DND-41 (cell line): Measurements from ENCODE around the gene PCED1A.

Experiments
- EZH2 ChIP-seq: IDR thresholded peaks from 3 replicates; pipeline ENCODE4 v1.6.1; 2012; ENCODE audit warnings: borderline replicate concordance, low read depth, mild to moderate bottlenecking, moderate library complexity, low read length, inconsistent platforms; ENCODE audit not compliant: severe bottlenecking
- TF ChIP-seq, protein P1 (sequence below): IDR thresholded peaks from 2 replicates; pipeline ENCODE4 v1.5.1; 2012; ENCODE audit warnings: borderline replicate concordance, low read length, moderate library complexity, mild to moderate bottlenecking; ENCODE audit not compliant: poor library complexity, severe bottlenecking; ENCODE audit errors: extremely low read depth

DNA sequence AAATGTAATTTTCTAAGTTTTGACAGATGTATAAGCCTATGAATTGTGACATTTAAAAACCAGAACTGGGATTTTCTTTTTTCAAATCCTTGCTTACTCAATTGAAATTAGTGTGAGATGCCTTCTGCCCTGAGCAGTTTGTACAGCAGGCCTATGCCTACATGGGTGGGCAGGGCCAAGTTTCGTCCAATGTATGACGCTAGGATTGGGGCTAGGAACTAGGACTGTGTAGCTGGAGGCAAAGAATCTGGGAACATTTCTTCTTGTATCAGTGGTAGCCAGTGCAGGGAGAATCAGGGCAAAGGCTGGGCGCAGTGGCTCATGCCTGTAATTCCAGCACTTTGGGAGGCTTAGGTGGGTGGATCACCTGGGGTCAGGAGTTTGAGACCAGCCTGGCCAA is 28.9 kb upstream of the PCED1A start:
- TF ChIP-seq, protein P1, sequence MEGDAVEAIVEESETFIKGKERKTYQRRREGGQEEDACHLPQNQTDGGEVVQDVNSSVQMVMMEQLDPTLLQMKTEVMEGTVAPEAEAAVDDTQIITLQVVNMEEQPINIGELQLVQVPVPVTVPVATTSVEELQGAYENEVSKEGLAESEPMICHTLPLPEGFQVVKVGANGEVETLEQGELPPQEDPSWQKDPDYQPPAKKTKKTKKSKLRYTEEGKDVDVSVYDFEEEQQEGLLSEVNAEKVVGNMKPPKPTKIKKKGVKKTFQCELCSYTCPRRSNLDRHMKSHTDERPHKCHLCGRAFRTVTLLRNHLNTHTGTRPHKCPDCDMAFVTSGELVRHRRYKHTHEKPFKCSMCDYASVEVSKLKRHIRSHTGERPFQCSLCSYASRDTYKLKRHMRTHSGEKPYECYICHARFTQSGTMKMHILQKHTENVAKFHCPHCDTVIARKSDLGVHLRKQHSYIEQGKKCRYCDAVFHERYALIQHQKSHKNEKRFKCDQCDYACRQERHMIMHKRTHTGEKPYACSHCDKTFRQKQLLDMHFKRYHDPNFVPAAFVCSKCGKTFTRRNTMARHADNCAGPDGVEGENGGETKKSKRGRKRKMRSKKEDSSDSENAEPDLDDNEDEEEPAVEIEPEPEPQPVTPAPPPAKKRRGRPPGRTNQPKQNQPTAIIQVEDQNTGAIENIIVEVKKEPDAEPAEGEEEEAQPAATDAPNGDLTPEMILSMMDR, result no peak
- no peak for TF ChIP-seq EZH2
